GM18517 (cell line): ENCODE measurements around the gene SYTL5.

Source experiments
- ATAC-seq: cut with Tn5 transposase; IDR thresholded peaks from one replicate; pipeline ENCODE4 v1.9.1; 2021; ENCODE audit warnings: mild to moderate bottlenecking, moderate library complexity; ENCODE audit not compliant: unreplicated experiment

Gene SYTL5

GRCh38 chrX:38086451-38087215 is 80.3 kb downstream of the SYTL5 start:
- ATAC-seq, result no peak

GRCh38 chrX:38087594-38087993 is 81.2 kb downstream of the SYTL5 start:
- ATAC-seq, result no peak

GRCh38 chrX:38089173-38089982 is 83.0 kb downstream of the SYTL5 start:
- no peak for ATAC-seq

- ATAC-seq, result no peak
Observed at GRCh38 chrX:38095971-38096529, 89.7 kb downstream of the SYTL5 start.

- ATAC-seq, result no peak
Observed at GRCh38 chrX:38099688-38100087, 93.3 kb downstream of the SYTL5 start.

GRCh38 chrX:38102240-38102639 is 95.9 kb downstream of the SYTL5 start:
- no peak for ATAC-seq

GRCh38 chrX:38102875-38103274 is 96.5 kb downstream of the SYTL5 start:
- ATAC-seq, result no peak

- ATAC-seq, result peak; percentile 83
Observed at GRCh38 chrX:38103857-38104812, 97.8 kb downstream of the SYTL5 start.

GRCh38 chrX:38105216-38105725 is 98.9 kb downstream of the SYTL5 start:
- ATAC-seq, result no peak

GRCh38 chrX:38106991-38107655 is 100.8 kb downstream of the SYTL5 start:
- ATAC-seq, result no peak

- no peak for ATAC-seq
Observed at GRCh38 chrX:38108364-38108763, 102.0 kb downstream of the SYTL5 start.

GRCh38 chrX:38109042-38109898 is 102.9 kb downstream of the SYTL5 start:
- ATAC-seq, result no peak

GRCh38 chrX:38110231-38110630 is 103.9 kb downstream of the SYTL5 start:
- no peak for ATAC-seq

- ATAC-seq, result no peak
Observed at GRCh38 chrX:38111196-38111595, 104.8 kb downstream of the SYTL5 start.

- ATAC-seq, result peak; percentile 70
Observed at GRCh38 chrX:38112566-38112965, 106.2 kb downstream of the SYTL5 start.

- ATAC-seq, result no peak
Observed at GRCh38 chrX:38116706-38117105, 110.4 kb downstream of the SYTL5 start.

- no peak for ATAC-seq
Observed at GRCh38 chrX:38117485-38117884, 111.1 kb downstream of the SYTL5 start.

GRCh38 chrX:38124000-38124399 is 117.6 kb downstream of the SYTL5 start:
- no peak for ATAC-seq

GRCh38 chrX:38126179-38126578 is 119.8 kb downstream of the SYTL5 start:
- ATAC-seq, result no peak
